K562 treated with DMSO at 1 percent for 12 hours (cell line): ENCODE data around the gene KRTAP19-3. TPM values are rescaled to one million over a fixed set of nuclear protein-coding genes. Genes with fewer than 3 reads are reported as not detected.

Experiments
- total RNA-seq: library from RNA; unstranded; fragments of 300-600 nt; gene quantifications from 2 replicates; pipeline ENCODE4 v1.2.3, GENCODE V29; 2022; ENCODE audit not compliant: insufficient read depth

KRTAP19-3 gene
- not detected in 2 replicates for total RNA-seq

DNA sequence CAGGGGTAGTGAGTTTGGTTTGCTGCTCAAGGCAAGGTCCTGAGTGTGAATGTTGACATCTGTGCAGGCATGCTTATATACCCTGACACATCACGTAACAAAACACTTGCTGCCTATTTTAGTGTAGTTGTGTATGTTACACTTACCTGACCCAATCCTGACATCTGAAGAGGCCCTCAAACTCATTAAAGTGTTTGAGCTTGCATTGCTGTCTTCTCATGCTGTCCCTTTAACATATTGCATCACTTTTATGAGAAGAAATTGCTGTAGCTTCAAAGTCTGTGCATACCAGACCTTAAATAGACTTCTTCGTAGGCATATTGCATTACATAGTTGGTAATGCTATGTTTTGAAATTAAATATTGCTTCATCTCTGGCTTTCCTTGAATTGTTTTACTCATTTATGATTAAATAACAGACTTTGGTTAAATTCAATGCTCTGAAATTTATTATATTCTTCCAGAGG lies at the start of gene KRTAP19-3:
Gene KRTAP19-3, minus strand, starts transcription at position 51 of the 466 bp plus-strand sequence. CDS start 56 bp downstream, outside the sequence.

GRCh38 chr21:30502041-30502440 lies 10.2 kb upstream of the KRTAP19-3 start, which contains the start of gene KRTAP19-5:
Gene KRTAP19-5 (minus strand): TSS chr21:30502141. CDS start chr21:30502090, 51 bp downstream.

GRCh38 chr21:30497065-30497464 lies 5.3 kb upstream of the KRTAP19-3 start, which contains the start of gene KRTAP19-4:
Gene KRTAP19-4 (minus strand): TSS chr21:30497165. CDS start chr21:30497110, 55 bp downstream.

GRCh38 chr21:30487336-30487735 lies 4.5 kb downstream of the KRTAP19-3 start, which contains the start of gene KRTAP19-2:
Gene KRTAP19-2 (minus strand): TSS chr21:30487436. CDS start chr21:30487348, 88 bp downstream.

DNA sequence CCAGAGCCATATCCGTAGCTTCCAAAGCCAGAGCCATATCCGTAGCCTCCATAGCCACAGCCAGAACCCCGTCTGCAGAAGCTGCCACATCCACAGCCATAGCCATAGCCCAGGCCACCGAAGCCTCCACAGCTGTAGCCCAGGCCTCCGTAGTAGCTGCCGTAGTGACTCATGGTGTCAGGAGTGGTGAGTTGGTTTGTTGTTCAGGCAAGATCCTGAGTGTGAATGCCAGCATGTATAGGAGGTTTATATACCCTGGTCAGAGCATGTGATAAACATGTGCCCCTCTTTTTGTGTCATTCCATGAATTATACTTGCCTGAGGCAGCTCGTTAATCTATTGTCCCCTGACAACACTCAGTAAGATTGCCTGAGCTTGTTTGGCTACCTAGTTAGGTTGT lies 11.7 kb downstream of the KRTAP19-3 start, which contains the start of gene KRTAP19-1:
Gene KRTAP19-1, minus strand, starts transcription at position 223 of the 400 bp plus-strand sequence. Its CDS starts 50 bp downstream, at position 173.

Other genes with a start within 250 kb of the KRTAP19-3 start
- not detected in 2 replicates for gene KRTAP24-1, start 209.1 kb downstream of the KRTAP19-3 start, total RNA-seq
- not detected in 2 replicates for gene KRTAP25-1, start 202.5 kb downstream of the KRTAP19-3 start, total RNA-seq
- gene KRTAP26-1, start 171.7 kb downstream of the KRTAP19-3 start, total RNA-seq = not detected in 2 replicates
- gene KRTAP27-1, start 154.3 kb downstream of the KRTAP19-3 start, total RNA-seq = not detected in 2 replicates
- not detected in 2 replicates for gene KRTAP23-1, start 143.4 kb downstream of the KRTAP19-3 start, total RNA-seq
- not detected in 2 replicates for gene KRTAP13-2, start 119.7 kb downstream of the KRTAP19-3 start, total RNA-seq
- gene KRTAP13-1, start 96.0 kb downstream of the KRTAP19-3 start, total RNA-seq = not detected in 2 replicates
- not detected in 2 replicates for gene KRTAP13-3, start 66.1 kb downstream of the KRTAP19-3 start, total RNA-seq
- not detected in 2 replicates for gene KRTAP13-4, start 61.8 kb downstream of the KRTAP19-3 start, total RNA-seq
- not detected in 2 replicates for gene KRTAP15-1, start 51.7 kb downstream of the KRTAP19-3 start, total RNA-seq
- not detected in 2 replicates for gene KRTAP19-1, start 11.6 kb downstream of the KRTAP19-3 start, total RNA-seq
- not detected in 2 replicates for gene KRTAP19-2, start 4.6 kb downstream of the KRTAP19-3 start, total RNA-seq
- not detected in 2 replicates for gene KRTAP19-4, start 5.2 kb upstream of the KRTAP19-3 start, total RNA-seq
- not detected in 2 replicates for gene KRTAP19-5, start 10.1 kb upstream of the KRTAP19-3 start, total RNA-seq
- not detected in 2 replicates for gene KRTAP19-6, start 49.9 kb upstream of the KRTAP19-3 start, total RNA-seq
- gene KRTAP19-7, start 69.3 kb upstream of the KRTAP19-3 start, total RNA-seq = not detected in 2 replicates
- gene KRTAP22-2, start 98.4 kb upstream of the KRTAP19-3 start, total RNA-seq = not detected in 2 replicates
- not detected in 2 replicates for gene KRTAP6-3, start 100.4 kb upstream of the KRTAP19-3 start, total RNA-seq
- not detected in 2 replicates for gene KRTAP6-2, start 106.9 kb upstream of the KRTAP19-3 start, total RNA-seq
- gene KRTAP22-1, start 109.1 kb upstream of the KRTAP19-3 start, total RNA-seq = not detected in 2 replicates
- not detected in 2 replicates for gene KRTAP6-1, start 121.9 kb upstream of the KRTAP19-3 start, total RNA-seq
- gene KRTAP20-1, start 124.4 kb upstream of the KRTAP19-3 start, total RNA-seq = not detected in 2 replicates
- not detected in 2 replicates for gene KRTAP20-4, start 128.6 kb upstream of the KRTAP19-3 start, total RNA-seq
- not detected in 2 replicates for gene KRTAP20-2, start 143.2 kb upstream of the KRTAP19-3 start, total RNA-seq
- gene KRTAP20-3, start 150.9 kb upstream of the KRTAP19-3 start, total RNA-seq = not detected in 2 replicates
- not detected in 2 replicates for gene KRTAP21-3, start 226.8 kb upstream of the KRTAP19-3 start, total RNA-seq